ENCODE measurements around the gene NLRP9. TPM values are rescaled to one million over a fixed set of nuclear protein-coding genes. Genes with fewer than 3 reads are reported as not detected.

NLRP9 gene
- total and polyA plus RNA-seq, 2 donors = not detected

- Histone ChIP-seq H3K4me1 (ENCODE audit: insufficient read depth) (no peaks in the 10 kb centered on the region), H3K27ac (ENCODE audit: low read depth) (no peak overlapping the region), H3K36me3 (ENCODE audit: insufficient read depth) (no peaks in the 10 kb centered on the region), H3K4me3 (ENCODE audit: low read depth, low read length) (no peak overlapping the region)
- no peak for DNase-seq (ENCODE audit: extremely low spot score)
- 61% methylated on average over 6 of the region's 6 CpGs for WGBS
Observed at GRCh38 chr19:55677572-55678028, 60.6 kb downstream of the NLRP9 start.

DNA sequence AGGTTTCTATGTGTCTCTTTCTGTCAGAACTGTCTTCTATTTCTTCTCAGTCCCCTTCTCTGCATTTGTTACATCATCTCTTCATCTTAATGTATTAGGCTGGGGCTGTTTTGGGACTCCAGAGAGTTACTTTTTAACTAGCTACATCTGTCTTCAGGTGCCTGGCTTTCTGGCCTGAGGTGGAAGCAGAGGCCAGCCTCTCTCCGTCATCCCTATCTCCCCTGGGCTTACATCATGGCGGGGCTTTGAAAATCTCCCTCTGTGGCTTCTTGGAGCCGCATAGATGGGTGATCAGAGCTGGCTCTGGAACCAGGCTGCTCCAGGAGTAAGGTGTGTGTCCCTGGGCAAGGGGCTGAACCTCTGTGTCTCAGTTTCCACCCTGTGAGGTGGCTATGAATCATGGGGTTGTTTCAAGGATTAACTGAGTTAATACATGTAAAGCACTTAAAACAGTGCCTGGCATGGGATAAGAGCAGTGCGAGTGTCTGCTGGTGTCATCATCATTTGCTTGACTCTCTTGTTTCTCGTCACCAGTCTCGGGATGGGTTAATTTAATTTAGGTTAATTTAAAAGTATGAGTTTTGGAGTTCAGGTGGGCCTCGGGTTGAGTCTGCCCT is 61.2 kb downstream of the NLRP9 start:
- WGBS = 81% methylated on average over 7 of the region's 7 CpGs
- no peak for DNase-seq (ENCODE audit: extremely low spot score)
- H3K4me3 ChIP-seq (ENCODE audit: low read depth, low read length) = no peak overlapping the region
- no peak overlapping the region for H3K27ac ChIP-seq (ENCODE audit: low read depth)
- H3K36me3 ChIP-seq (ENCODE audit: insufficient read depth) = no peaks in the 10 kb centered on the region
- no peaks in the 10 kb centered on the region for H3K4me1 ChIP-seq (ENCODE audit: insufficient read depth)

DNA sequence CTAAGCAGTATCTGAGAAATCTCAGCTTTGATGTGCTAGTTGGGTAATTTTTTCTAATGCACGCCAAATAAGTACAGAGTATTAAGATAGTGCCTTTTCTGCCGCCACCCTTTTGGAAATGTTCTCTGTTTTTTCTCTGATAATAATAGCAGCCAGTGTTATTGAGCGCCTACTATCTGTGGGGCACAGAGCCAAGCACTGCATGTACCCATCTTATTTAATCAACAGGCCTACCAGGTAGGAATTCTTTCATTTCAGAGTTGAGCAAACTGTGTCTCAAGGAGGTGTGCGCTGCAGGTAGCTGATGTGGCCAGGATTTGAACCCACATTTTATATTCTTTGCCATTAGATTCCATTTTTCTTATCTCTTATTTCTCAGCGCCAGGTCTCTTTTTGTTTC is 61.8 kb downstream of the NLRP9 start:
- 65% methylated on average over 5 of the region's 5 CpGs for WGBS

GRCh38 chr19:55675661-55676354 is 62.4 kb downstream of the NLRP9 start:
- 14% methylated on average over 16 of the region's 16 CpGs for WGBS
- Histone ChIP-seq H3K27ac (ENCODE audit: low read depth) (peak overlapping the region; percentile 88), H3K4me1 (ENCODE audit: insufficient read depth) (no peaks in the 10 kb centered on the region), H3K4me3 (ENCODE audit: low read depth, low read length) (peak overlapping the region; percentile 98), H3K36me3 (ENCODE audit: insufficient read depth) (no peaks in the 10 kb centered on the region)
- DNase-seq (ENCODE audit: extremely low spot score) = no peak

More for the DNA sequence above, 61.8 kb downstream of the NLRP9 start:
- Histone ChIP-seq H3K27ac (ENCODE audit: low read depth) (no peak overlapping the region), H3K4me1 (ENCODE audit: insufficient read depth) (no peaks in the 10 kb centered on the region), H3K36me3 (ENCODE audit: insufficient read depth) (no peaks in the 10 kb centered on the region), H3K4me3 (ENCODE audit: low read depth, low read length) (no peak overlapping the region)
- DNase-seq (ENCODE audit: extremely low spot score) = no peak

DNA sequence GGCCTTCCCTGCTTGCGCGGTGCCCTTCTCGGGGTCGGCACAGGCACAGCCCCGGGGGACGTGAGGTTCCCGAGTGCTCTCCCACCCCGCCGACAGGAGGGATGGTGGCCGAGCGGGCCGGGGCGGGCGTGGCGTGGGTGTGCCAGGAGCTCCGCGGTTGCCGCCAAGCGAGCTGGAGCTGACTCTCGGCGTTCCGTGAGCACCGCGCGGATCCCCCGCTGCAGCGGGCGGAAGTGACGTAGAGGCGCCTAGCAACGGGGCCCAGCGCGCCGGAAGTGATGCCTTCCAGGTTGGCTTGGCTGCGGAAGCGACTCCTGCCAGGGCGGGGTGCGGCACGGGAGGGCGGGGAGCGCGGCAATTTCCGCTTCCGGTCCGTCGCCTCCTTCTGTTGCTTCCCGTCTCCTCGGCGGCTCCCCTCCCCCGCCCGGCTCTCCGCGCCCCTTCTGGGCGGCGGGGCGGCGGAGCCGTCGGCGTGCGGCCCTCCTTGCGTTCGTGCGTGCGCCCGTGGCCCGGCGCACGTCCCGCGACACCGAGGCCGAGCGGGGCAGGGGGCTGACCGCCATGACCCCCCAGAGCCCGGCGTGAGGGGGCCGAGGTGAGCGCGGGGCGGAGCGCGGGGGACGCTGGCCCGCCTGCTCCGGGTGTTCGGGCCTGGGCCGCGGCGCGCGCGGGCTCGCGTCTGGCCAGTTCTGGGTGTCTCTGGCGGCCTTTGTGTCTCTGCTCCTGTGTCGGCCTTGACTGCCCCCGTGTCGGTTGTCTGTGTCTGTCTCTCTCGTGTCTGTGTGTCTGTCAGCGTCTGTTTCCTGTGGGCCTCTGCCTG is 63.2 kb downstream of the NLRP9 start, which contains the start of gene EPN1:
TSS of gene EPN1 (plus strand) at position 386 of the 820 bp plus-strand sequence. CDS start 3,402 bp downstream, outside the sequence.
- peak; percentile 83 for DNase-seq (ENCODE audit: extremely low spot score)
- Histone ChIP-seq H3K27ac (ENCODE audit: low read depth) (peak within 1 kb of the TSS; percentile 88), H3K4me3 (ENCODE audit: low read depth, low read length) (peak within 1 kb of the TSS; percentile 98), H3K36me3 (ENCODE audit: insufficient read depth) (peaks cover 5% of the 10 kb centered on the region), H3K4me1 (ENCODE audit: insufficient read depth) (no peaks in the 10 kb centered on the region)
- 1% methylated on average over 101 of the region's 101 CpGs for WGBS

GRCh38 chr19:55674459-55674840 is 63.8 kb downstream of the NLRP9 start:
- no peak for DNase-seq (ENCODE audit: extremely low spot score)
- H3K4me3 ChIP-seq (ENCODE audit: low read depth, low read length) = peak overlapping the region; percentile 98
- H3K36me3 ChIP-seq (ENCODE audit: insufficient read depth) = peaks cover 8% of the 10 kb centered on the region
- peak overlapping the region; percentile 30 for H3K27ac ChIP-seq (ENCODE audit: low read depth)
- H3K4me1 ChIP-seq (ENCODE audit: insufficient read depth) = no peaks in the 10 kb centered on the region
- WGBS = 23% methylated on average over 17 of the region's 17 CpGs

DNA sequence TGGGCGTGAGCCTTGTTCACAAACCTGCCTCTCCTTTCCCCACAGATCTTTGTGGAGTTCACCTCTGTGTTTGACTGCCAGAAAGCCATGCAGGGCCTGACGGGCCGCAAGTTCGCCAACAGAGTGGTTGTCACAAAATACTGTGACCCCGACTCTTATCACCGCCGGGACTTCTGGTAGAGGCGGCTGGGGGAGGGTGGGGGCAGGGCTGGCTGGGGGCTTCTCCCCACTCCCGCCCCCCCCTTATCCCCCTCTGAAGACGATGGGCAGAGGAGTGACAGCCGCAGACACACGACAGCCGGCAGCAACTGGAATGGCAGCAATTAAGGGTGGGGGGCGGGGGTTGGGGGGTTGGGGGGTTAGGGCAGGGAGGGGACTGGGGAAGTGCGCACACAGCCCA is 64.3 kb downstream of the NLRP9 start:
- Histone ChIP-seq H3K4me1 (ENCODE audit: insufficient read depth) (no peaks in the 10 kb centered on the region), H3K36me3 (ENCODE audit: insufficient read depth) (peaks cover 11% of the 10 kb centered on the region), H3K27ac (ENCODE audit: low read depth) (no peak overlapping the region), H3K4me3 (ENCODE audit: low read depth, low read length) (no peak overlapping the region)
- DNase-seq (ENCODE audit: extremely low spot score) = no peak
- WGBS = 75% methylated on average over 13 of the region's 15 CpGs

DNA sequence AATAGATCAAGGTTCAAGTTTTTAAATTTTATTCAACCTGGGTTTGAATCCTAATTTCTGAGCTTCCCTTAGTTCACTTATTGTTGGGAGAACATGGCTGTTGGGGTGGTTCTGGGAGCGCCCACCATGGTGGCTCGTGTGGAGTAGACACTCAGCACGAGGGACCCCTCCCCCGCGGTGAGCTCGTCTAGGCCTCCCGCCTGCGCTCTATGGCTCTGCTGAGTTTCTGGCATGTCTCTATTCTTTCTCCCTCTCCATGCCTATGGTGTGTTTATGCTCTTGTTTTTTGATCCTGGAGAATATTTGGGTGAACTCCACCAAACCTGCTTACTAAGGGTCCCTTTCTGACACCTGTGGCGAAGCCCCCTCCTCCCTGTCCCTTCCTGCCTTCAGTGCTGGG is 64.7 kb downstream of the NLRP9 start:
- no peak overlapping the region for H3K27ac ChIP-seq (ENCODE audit: low read depth)
- no peak overlapping the region for H3K4me3 ChIP-seq (ENCODE audit: low read depth, low read length)
- 75% methylated on average over 9 of the region's 9 CpGs for WGBS
- no peak for DNase-seq (ENCODE audit: extremely low spot score)
- no peaks in the 10 kb centered on the region for H3K4me1 ChIP-seq (ENCODE audit: insufficient read depth)
- H3K36me3 ChIP-seq (ENCODE audit: insufficient read depth) = peaks cover 13% of the 10 kb centered on the region

DNA sequence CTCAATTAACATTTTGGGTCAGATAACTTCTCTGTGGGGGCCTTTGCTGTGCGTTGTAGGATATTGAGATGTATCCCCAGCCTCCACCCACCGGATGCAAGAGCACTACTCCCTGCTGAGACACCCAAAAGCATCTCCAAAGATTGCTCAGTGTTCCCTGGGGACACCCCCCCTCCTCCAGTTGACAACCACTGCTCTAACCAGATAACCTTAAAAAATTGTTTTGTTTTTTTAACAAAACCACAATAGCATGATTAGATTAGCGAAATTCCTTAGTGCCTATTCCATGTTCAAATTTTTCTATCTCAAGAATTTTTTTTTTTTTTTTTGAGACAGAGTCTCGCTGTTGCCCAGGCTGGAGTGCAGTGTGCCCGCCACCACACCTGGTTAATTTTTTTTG is 65.8 kb downstream of the NLRP9 start:
- WGBS = 81% methylated on average over 5 of the region's 5 CpGs
- Histone ChIP-seq H3K4me1 (ENCODE audit: insufficient read depth) (no peaks in the 10 kb centered on the region), H3K36me3 (ENCODE audit: insufficient read depth) (peaks cover 14% of the 10 kb centered on the region), H3K27ac (ENCODE audit: low read depth) (no peak overlapping the region), H3K4me3 (ENCODE audit: low read depth, low read length) (no peak overlapping the region)
- no peak for DNase-seq (ENCODE audit: extremely low spot score)

DNA sequence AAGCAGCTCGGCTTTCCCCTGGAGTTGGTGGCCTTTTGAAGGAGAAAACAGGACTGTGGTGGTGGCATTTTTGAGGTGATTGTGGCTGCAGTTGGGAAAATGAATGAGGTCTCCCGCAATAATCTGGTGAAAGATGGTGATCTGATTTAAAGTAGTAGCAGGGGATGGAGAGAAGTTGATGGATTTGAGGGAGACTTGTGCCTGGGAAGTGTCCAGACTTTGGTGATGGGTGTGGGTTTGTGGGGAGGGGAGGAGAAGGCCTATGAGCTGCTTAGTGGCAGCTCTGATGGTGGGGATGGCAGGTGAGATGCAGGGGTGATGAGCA is 67.2 kb downstream of the NLRP9 start:
- H3K36me3 ChIP-seq (ENCODE audit: insufficient read depth) = peaks cover 19% of the 10 kb centered on the region
- no peaks in the 10 kb centered on the region for H3K4me1 ChIP-seq (ENCODE audit: insufficient read depth)
- H3K4me3 ChIP-seq (ENCODE audit: low read depth, low read length) = no peak overlapping the region
- WGBS = 71% methylated on average over 2 of the region's 2 CpGs
- H3K27ac ChIP-seq (ENCODE audit: low read depth) = no peak overlapping the region
- no peak for DNase-seq (ENCODE audit: extremely low spot score)

- WGBS = 79% methylated on average over 23 of the region's 23 CpGs
- Histone ChIP-seq H3K36me3 (ENCODE audit: insufficient read depth) (peaks cover 19% of the 10 kb centered on the region), H3K27ac (ENCODE audit: low read depth) (no peak overlapping the region), H3K4me3 (ENCODE audit: low read depth, low read length) (no peak overlapping the region), H3K4me1 (ENCODE audit: insufficient read depth) (no peaks in the 10 kb centered on the region)
- no peak for DNase-seq (ENCODE audit: extremely low spot score)
Observed at GRCh38 chr19:55670280-55671053, 67.7 kb downstream of the NLRP9 start.

- Histone ChIP-seq H3K4me3 (ENCODE audit: low read depth, low read length) (no peak overlapping the region), H3K36me3 (ENCODE audit: insufficient read depth) (peaks cover 19% of the 10 kb centered on the region), H3K27ac (ENCODE audit: low read depth) (no peak overlapping the region), H3K4me1 (ENCODE audit: insufficient read depth) (no peaks in the 10 kb centered on the region)
- WGBS = 87% methylated on average over 43 of the region's 43 CpGs
- DNase-seq (ENCODE audit: extremely low spot score) = no peak
Observed at GRCh38 chr19:55669418-55670279, 68.6 kb downstream of the NLRP9 start.

Data from urinary bladder (tissue), 4 donors.